Panc1 (cell line): ENCODE data around the gene TCOF1. TPM values are rescaled to one million over a fixed set of nuclear protein-coding genes. Genes with fewer than 3 reads are reported as not detected.

Source experiments
- ATAC-seq: fragments of 200-7000 bp; cut with Tn5 transposase; 2 replicates; pipeline ENCODE4 v1.9.1; 2020; ENCODE audit warnings: mild to moderate bottlenecking, moderate library complexity
- BruUV-seq: library from RNA; stranded (reverse); fragments of 400-500 nt; replicated peaks from 2 replicates; lab custom pipeline; 2021; lab: Mats Ljungman, UMichigan
- CTCF ChIA-PET: fragments of 300-600 bp; sonication (Branson Sonifier 250); formaldehyde crosslinking; loops from one replicate; lab custom pipeline; 2022; ENCODE audit warnings: antibody characterized with exemption; lab: Charles Lee
- POLR2A ChIA-PET: fragments of 300-600 bp; sonication (Branson Sonifier 250); formaldehyde crosslinking; loops from one replicate; lab custom pipeline; 2022; ENCODE audit warnings: antibody characterized with exemption; lab: Charles Lee
- DNase-seq: peaks from one replicate; pipeline ENCODE4 v3.0.0-alpha.2; 2010; ENCODE audit warnings: low read depth, low spot score
- H3K27ac ChIP-seq: 2 replicates; pipeline ENCODE4 v1.5.1; 2011; ENCODE audit warnings: mild to moderate bottlenecking, low read length, inconsistent platforms
- H3K27me3 ChIP-seq: fragments of 200-500 bp; sonication (Bioruptor generic); 2 replicates; pipeline ENCODE4 v1.6.0; 2014; ENCODE audit warnings: low read length, inconsistent platforms; ENCODE audit not compliant: control insufficient read depth, insufficient read depth
- H3K36me3 ChIP-seq: fragments of 200-500 bp; sonication (Bioruptor generic); 2 replicates; pipeline ENCODE4 v1.5.1; 2014; ENCODE audit warnings: inconsistent platforms, mild to moderate bottlenecking, low read length, moderate library complexity; ENCODE audit not compliant: control insufficient read depth, insufficient read depth
- H3K4me1 ChIP-seq: 2 replicates; pipeline ENCODE4 v1.5.1; 2011; ENCODE audit warnings: inconsistent platforms, mild to moderate bottlenecking, low read length, moderate library complexity; ENCODE audit not compliant: control insufficient read depth, insufficient read depth
- H3K4me3 ChIP-seq, 2 experiments: 2 replicates each; pipeline ENCODE4 v1.5.1; 2011 to 2012; ENCODE audit warnings: low read depth in 2 of 2, low read length in 2 of 2, mild to moderate bottlenecking in 2 of 2, inconsistent platforms in 1 of 2, moderate library complexity in 1 of 2
- H3K9me3 ChIP-seq: fragments of 200-500 bp; sonication (Bioruptor generic); 2 replicates; pipeline ENCODE4 v1.5.1; 2014; ENCODE audit warnings: low read depth, mild to moderate bottlenecking, inconsistent platforms, low read length, moderate library complexity; ENCODE audit not compliant: control insufficient read depth, insufficient read depth
- CTCF ChIP-seq: fragments of 450-650 bp; IDR thresholded peaks from 2 replicates; pipeline ENCODE4 v1.5.1; 2017; ENCODE audit warnings: mild to moderate bottlenecking
- POLR2AphosphoS5 ChIP-seq: IDR thresholded peaks from 2 replicates; pipeline ENCODE4 v1.6.1; 2012; ENCODE audit warnings: mild to moderate bottlenecking, low read depth, low read length, moderate library complexity
- REST ChIP-seq, 2 experiments: IDR thresholded peaks; 2 replicates each; pipeline ENCODE4 v1.6.1; 2011 to 2012; ENCODE audit warnings: low read depth in 2 of 2, control low read depth in 1 of 2, low read length in 1 of 2, mild to moderate bottlenecking in 1 of 2, moderate library complexity in 1 of 2; ENCODE audit not compliant: insufficient read depth in 1 of 2
- SIN3A ChIP-seq: IDR thresholded peaks from 2 replicates; pipeline ENCODE4 v1.6.1; 2012; ENCODE audit warnings: low read depth, mild to moderate bottlenecking, low read length, moderate library complexity, borderline replicate concordance; ENCODE audit not compliant: insufficient read depth
- TCF7L2 ChIP-seq: IDR thresholded peaks from 2 replicates; pipeline ENCODE4 v1.6.1; 2011; ENCODE audit warnings: mild to moderate bottlenecking, low read depth, low read length, inconsistent platforms
- in situ Hi-C: cut with HindIII; loops from 2 replicates; pipeline ENCODE4 v1.10.0; 2016; ENCODE audit warnings: low sequenced_read_pairs, low pct_unique_long_range_greater_than_20kb
- intact Hi-C: fragments of 100-400 bp; cut with micrococcal nuclease; formaldehyde crosslinking; loops from one replicate; pipeline ENCODE4 v1.10.0; 2022; ENCODE audit not compliant: unreplicated experiment
- total RNA-seq: library from RNA; stranded (reverse); gene quantifications from one replicate; pipeline ENCODE4 v1.2.1, GENCODE V29; 2021; ENCODE audit not compliant: unreplicated experiment

TCOF1 gene
- total RNA-seq, 1 experiment from 2014 or later = 92.8 TPM

- ChIA-PET CTCF (no interaction called here), POLR2A (interaction anchor here (0.7 kb wide), 1 partner anchor 9 kb away, joined by 8 read pairs; no protein-coding TSS in a partner anchor)
- intact Hi-C loops = loop anchor here (1.0 kb wide), 1 partner anchor 63 kb away; no protein-coding TSS in a partner anchor
Measured at GRCh38 chr5:150340614-150341255, 16.8 kb upstream of the TCOF1 start.

GRCh38 chr5:150341331-150341730 lies 16.2 kb upstream of the TCOF1 start:
- DNase-seq (no peak), ATAC-seq (peak; percentile 26; the same call in 1 of the 2 replicates)
- no peaks in the 10 kb centered on the region for H3K9me3 ChIP-seq
- H3K27ac ChIP-seq = no peak overlapping the region
- BruUV-seq = no TSS peak
- TF ChIP-seq POLR2AphosphoS5 = no peak
- CTCF ChIA-PET = no interaction called here
- no peaks in the 10 kb centered on the region; the same call in 1 of the 2 replicates for H3K4me1 ChIP-seq
- H3K4me3 ChIP-seq = no peak overlapping the region
- no peaks in the 10 kb centered on the region for H3K36me3 ChIP-seq
- intact Hi-C loops = no loop called here
- in situ Hi-C loops = no loop called here
- no peaks in the 10 kb centered on the region for H3K27me3 ChIP-seq
- POLR2A ChIA-PET = no interaction called here

More at GRCh38 chr5:150340614-150341255, 16.8 kb upstream of the TCOF1 start:
- Histone ChIP-seq H3K27me3 (no peaks in the 10 kb centered on the region), H3K4me3 (no peak overlapping the region), H3K27ac (no peak overlapping the region), H3K36me3 (no peaks in the 10 kb centered on the region), H3K4me1 (no peaks in the 10 kb centered on the region; the same call in 1 of the 2 replicates), H3K9me3 (no peaks in the 10 kb centered on the region)
- no TSS peak for BruUV-seq
- in situ Hi-C loops = no loop called here
- TF ChIP-seq REST (IDR thresholded peaks at IDR 0.05; ENCODE audit: insufficient read depth in 1 of 2, low read depth in 2 of 2, low read length in 1 of 2) (no peak), SIN3A (no peak), TCF7L2 (no peak), POLR2AphosphoS5 (no peak), CTCF (no peak)
- ATAC-seq = peak; percentile 19; the same call in 1 of the 2 replicates
- no peak for DNase-seq

GRCh38 chr5:150341989-150342388 lies 15.5 kb upstream of the TCOF1 start:
- in situ Hi-C loops = no loop called here
- POLR2A ChIA-PET = interaction anchor here (0.6 kb wide), 2 partner anchors 55 to 99 kb away, joined by 4 read pairs; no protein-coding TSS in a partner anchor

More at GRCh38 chr5:150341989-150342388, 15.5 kb upstream of the TCOF1 start:
- no peak overlapping the region for H3K4me3 ChIP-seq
- intact Hi-C loops = no loop called here
- no peak for TF ChIP-seq REST (IDR thresholded peaks at IDR 0.05; ENCODE audit: insufficient read depth in 1 of 2, low read depth in 2 of 2, low read length in 1 of 2)
- TF ChIP-seq TCF7L2 = no peak
- TF ChIP-seq CTCF = no peak
- TF ChIP-seq POLR2AphosphoS5 = no peak
- TF ChIP-seq SIN3A = no peak
- DNase-seq (no peak), ATAC-seq (no peak)
- no peaks in the 10 kb centered on the region for H3K27me3 ChIP-seq
- H3K9me3 ChIP-seq = no peaks in the 10 kb centered on the region
- no peaks in the 10 kb centered on the region for H3K36me3 ChIP-seq
- no peak overlapping the region for H3K27ac ChIP-seq
- CTCF ChIA-PET = interaction anchor here (0.7 kb wide), 1 partner anchor 19 kb away, joined by 3 read pairs; no protein-coding TSS in a partner anchor
- H3K4me1 ChIP-seq = no peaks in the 10 kb centered on the region; the same call in 1 of the 2 replicates
- BruUV-seq = no TSS peak
